Psoas muscle (tissue), 8 donors: ENCODE results near the gene RTN4RL1. TPM values are rescaled to one million over a fixed set of nuclear protein-coding genes. Genes with fewer than 3 reads are reported as not detected.

Source experiments
- ATAC-seq, 4 donors: fragments of 200-7000 bp; cut with Tn5 transposase; one replicate each; pipeline ENCODE4 v1.9.1; 2020; ENCODE audit warnings: moderate library complexity in 3 of 4, mild to moderate bottlenecking in 2 of 4
- DNase-seq, 2 donors: peaks; one replicate each; pipeline ENCODE4 v3.0.0-alpha.2; 2020
- H3K27ac ChIP-seq: fragments of 200-600 bp; one replicate; pipeline ENCODE4 v1.8.0; 2022
- H3K27me3 ChIP-seq, 3 donors: fragments of 200-600 bp in 1 of 3; one replicate each; pipeline versions ENCODE4 v1.6.1 to v1.8.0; 2013 to 2022; ENCODE audit warnings: low read length in 2 of 3, mild to moderate bottlenecking in 2 of 3, moderate library complexity in 1 of 3; ENCODE audit not compliant: insufficient read depth in 3 of 3
- H3K36me3 ChIP-seq, 2 donors: fragments of 200-600 bp in 1 of 2; one replicate each; pipeline versions ENCODE4 v1.6.1 to v1.8.0; 2013 to 2022; ENCODE audit warnings: low read depth in 1 of 2, mild to moderate bottlenecking in 1 of 2, moderate library complexity in 1 of 2; ENCODE audit not compliant: insufficient read depth in 1 of 2
- H3K4me1 ChIP-seq: fragments of 200-600 bp; one replicate; pipeline ENCODE4 v1.8.0; 2022
- H3K4me3 ChIP-seq: fragments of 200-600 bp; one replicate; pipeline ENCODE4 v1.8.0; 2022; ENCODE audit warnings: mild to moderate bottlenecking
- H3K9me3 ChIP-seq: fragments of 200-600 bp; one replicate; pipeline ENCODE4 v1.8.0; 2022
- WGBS, 3 donors: extraction: QIAGEN DNeasy Blood & Tissue Kit; methylation state at CpG; one replicate each; pipeline versions ENCODE4 v1.1.6 to v1.1.7; 2013; 5-methylcytosine and 5-hydroxymethylcytosine counted together
- intact Hi-C, 2 donors: fragments of 100-400 bp; cut with DNase I; formaldehyde crosslinking; loops; one replicate each; pipeline versions ENCODE4 v1.11.0 to v1.14.2; 2022
- polyA plus RNA-seq, 3 donors: library from polyadenylated mRNA; stranded (reverse); fragments of 200-250 nt; gene quantifications; one replicate each; pipeline ENCODE4 v1.2.3, GENCODE V29; 2013
- total RNA-seq, 4 donors: library from RNA; stranded (reverse); fragmentation: NEBNext Ultra II Directional in 2 of 4; extraction: Animal tissue kit (Norgen Biotek cat#: 25700) in 2 of 4; gene quantifications; one replicate each; pipeline versions ENCODE4 v1.2.1 to v1.2.4, GENCODE V29; 2021 to 2023
- TF ChIP-seq, protein P1 (sequence below): fragments of 200-600 bp; IDR thresholded peaks from one replicate; pipeline ENCODE4 v1.8.0; 2022; ENCODE audit warnings: antibody characterized with exemption
- donor health status: healthy with polysubstance abuse.
- donor health status: DM: no; HTN: no; CAD: no; lungs with moderate emphysema.
- donor health status: Bipolar disorder and iron deficiency.
- donor health status: healthy.
- donor health status: DM: yes; HTN: yes; CAD: no.
- donor health status: DM: no; HTN: no; CAD: no.
- donor health status: DM: no; HTN: no; CAD: no.
- donor health status: DM: yes; HTN: yes; CAD: no.

RTN4RL1 gene
- total and polyA plus RNA-seq, 7 donors, result 0.44 to 1.8 (median 0.75) TPM

DNA sequence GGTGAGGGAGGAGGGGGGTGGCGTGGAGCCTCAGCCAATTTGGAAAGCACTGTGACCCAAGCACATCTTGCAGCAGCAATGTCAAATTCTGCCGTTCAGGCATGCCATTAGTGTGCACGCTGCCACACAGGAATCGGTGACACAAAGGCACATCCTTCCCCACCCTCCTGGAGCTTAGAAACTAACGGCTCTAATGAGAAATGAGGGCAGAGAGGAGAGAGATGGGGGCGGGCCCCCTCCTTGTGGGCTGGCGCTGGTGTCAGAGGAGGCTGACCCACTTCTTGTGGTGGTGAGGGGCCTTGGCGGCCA is 94.8 kb downstream of the RTN4RL1 start:
- intact Hi-C loops, result no loop called here
- ATAC-seq (no peak), DNase-seq (no peak)
- no peaks in the 10 kb centered on the region for H3K36me3 ChIP-seq
- no peak overlapping the region for H3K4me3 ChIP-seq
- H3K27me3 ChIP-seq, result no peaks in the 10 kb centered on the region
- H3K27ac ChIP-seq, result no peak overlapping the region
- H3K9me3 ChIP-seq, result no peaks in the 10 kb centered on the region
- TF ChIP-seq, protein P1, sequence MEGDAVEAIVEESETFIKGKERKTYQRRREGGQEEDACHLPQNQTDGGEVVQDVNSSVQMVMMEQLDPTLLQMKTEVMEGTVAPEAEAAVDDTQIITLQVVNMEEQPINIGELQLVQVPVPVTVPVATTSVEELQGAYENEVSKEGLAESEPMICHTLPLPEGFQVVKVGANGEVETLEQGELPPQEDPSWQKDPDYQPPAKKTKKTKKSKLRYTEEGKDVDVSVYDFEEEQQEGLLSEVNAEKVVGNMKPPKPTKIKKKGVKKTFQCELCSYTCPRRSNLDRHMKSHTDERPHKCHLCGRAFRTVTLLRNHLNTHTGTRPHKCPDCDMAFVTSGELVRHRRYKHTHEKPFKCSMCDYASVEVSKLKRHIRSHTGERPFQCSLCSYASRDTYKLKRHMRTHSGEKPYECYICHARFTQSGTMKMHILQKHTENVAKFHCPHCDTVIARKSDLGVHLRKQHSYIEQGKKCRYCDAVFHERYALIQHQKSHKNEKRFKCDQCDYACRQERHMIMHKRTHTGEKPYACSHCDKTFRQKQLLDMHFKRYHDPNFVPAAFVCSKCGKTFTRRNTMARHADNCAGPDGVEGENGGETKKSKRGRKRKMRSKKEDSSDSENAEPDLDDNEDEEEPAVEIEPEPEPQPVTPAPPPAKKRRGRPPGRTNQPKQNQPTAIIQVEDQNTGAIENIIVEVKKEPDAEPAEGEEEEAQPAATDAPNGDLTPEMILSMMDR, result no peak
- WGBS, 3 donors, result 39 to 48% (median 43%) methylated on average over 8 of the region's 8 CpGs
- peaks cover 6% of the 10 kb centered on the region for H3K4me1 ChIP-seq

- Histone ChIP-seq H3K27ac (no peak overlapping the region), H3K4me1 (peaks cover 6% of the 10 kb centered on the region), H3K4me3 (no peak overlapping the region), H3K9me3 (no peaks in the 10 kb centered on the region), H3K27me3 (no peaks in the 10 kb centered on the region), H3K36me3 (no peaks in the 10 kb centered on the region)
- ATAC-seq (peak; percentile 36 to 58 (median 46)), DNase-seq (no peak)
- 35 to 57% (median 42%) methylated on average over 12 of the region's 12 CpGs for WGBS, 3 donors
- intact Hi-C loops, result no loop called here
- TF ChIP-seq, protein P1, result no peak
Measured at GRCh38 chr17:1928976-1929375, 96.2 kb downstream of the RTN4RL1 start.

DNA sequence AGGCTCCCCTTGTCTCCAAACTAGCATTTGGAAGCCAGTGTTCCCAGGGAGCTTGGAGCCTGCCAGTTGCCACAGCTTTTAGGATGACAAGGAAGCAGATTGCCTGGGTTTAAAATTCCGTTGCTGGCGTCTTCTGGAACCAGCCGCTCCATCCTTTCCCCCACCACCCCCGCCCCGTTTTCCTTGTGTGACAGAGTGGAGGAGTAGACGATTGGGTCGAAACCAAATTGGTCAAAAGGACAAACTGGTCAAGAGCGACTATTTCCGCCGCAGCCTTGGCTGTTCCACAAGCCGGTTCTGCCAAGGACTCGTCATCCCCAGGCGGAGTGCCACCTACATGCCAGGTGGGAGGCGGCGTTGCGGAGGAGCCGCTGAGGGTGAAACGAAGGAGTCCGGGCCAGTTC is 104.2 kb downstream of the RTN4RL1 start:
- peak; percentile 40 to 92 for DNase-seq

DNA sequence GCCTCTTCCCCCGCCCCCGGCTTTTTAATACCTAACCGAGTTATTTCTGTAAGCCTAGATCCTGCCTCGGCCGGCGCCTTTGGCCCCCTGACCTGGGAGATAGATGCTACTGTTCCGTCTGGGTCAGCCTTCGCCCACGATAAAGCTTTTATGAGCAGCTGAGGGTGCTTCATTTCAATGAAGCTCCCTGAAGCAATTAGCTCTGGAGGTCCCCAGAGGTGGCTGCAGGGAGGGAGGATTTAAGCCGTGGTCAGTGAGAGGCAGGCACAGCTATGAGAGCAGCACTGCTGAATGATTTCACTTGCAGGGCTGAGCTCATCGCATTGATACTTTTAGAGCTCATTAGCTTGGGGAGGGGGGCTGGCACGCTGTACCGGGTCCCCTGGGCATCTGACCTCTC is 105.9 kb downstream of the RTN4RL1 start:
- Histone ChIP-seq H3K36me3 (no peaks in the 10 kb centered on the region), H3K27me3 (no peaks in the 10 kb centered on the region), H3K4me3 (no peak overlapping the region), H3K9me3 (no peaks in the 10 kb centered on the region), H3K4me1 (peaks cover 5% of the 10 kb centered on the region), H3K27ac (no peak overlapping the region)
- TF ChIP-seq, protein P1, result no peak
- ATAC-seq (no peak), DNase-seq (no peak)
- intact Hi-C loops, result no loop called here
- WGBS, 3 donors, result 67 to 72% (median 68%) methylated on average over 13 of the region's 13 CpGs

More for the DNA sequence above, 104.2 kb downstream of the RTN4RL1 start:
- Histone ChIP-seq H3K27me3 (no peaks in the 10 kb centered on the region), H3K9me3 (no peaks in the 10 kb centered on the region), H3K36me3 (no peaks in the 10 kb centered on the region), H3K4me3 (no peak overlapping the region), H3K4me1 (peaks cover 5% of the 10 kb centered on the region), H3K27ac (peak overlapping the region; percentile 61)
- intact Hi-C loops, result no loop called here
- ATAC-seq, result peak; percentile 82 to 99 (median 98)
- TF ChIP-seq, protein P1, result no peak
- WGBS, 3 donors, result 26 to 68% (median 42%) methylated on average over 19 of the region's 19 CpGs
